Activated CD4-positive, CD25-positive, alpha-beta regulatory T cell treated with anti-CD3 and anti-CD28 coated beads, Interleukin-2, amount 50 U/mL, for 24 hours (primary cell): ENCODE measurements around the gene COL6A3.
"Not testable (repeated sequence)": the region's sequence is repeated elsewhere in the genome, so short reads cannot be mapped to it uniquely, and the experiment has no call there.

Experiments used
- ATAC-seq, 2 donors: fragments of 150-1000 bp; cut with Tn5 transposase; one replicate each; pipeline ENCODE4 v1.10.0; 2021; ENCODE audit warnings: mild to moderate bottlenecking in 1 of 2, moderate library complexity in 1 of 2

Gene COL6A3

DNA sequence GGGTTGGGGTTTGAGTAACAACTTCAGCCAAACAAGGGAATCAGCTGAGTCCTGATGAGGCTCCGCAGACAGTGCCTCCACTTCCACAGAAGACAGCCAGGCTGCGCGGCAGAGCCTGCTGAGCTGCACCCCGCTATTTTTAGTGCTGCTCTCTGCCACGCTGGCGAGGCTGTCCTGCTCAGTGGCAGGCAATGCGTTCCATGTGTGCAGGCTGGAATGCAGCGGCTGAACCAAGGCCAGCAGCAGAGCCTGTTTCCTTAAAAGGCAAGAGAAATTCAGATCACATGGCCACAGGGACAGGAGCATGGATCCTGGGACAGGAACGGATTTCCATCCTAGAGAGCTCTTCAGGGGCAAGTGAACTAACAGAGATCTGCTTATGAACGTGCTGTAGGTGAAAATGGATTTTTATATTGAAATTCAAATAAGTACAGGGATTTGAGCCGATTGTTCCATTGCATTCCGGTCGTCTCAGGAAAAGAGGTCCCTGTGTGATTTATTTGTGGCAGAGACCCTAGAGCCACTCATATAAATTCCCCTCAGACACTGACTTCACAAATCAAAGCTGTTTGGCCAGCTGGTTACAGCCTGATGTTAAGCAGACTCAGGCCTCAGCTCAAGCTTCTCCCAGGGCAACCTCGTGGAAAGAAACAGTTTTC is 98.7 kb downstream of the COL6A3 start:
- ATAC-seq: no peak

DNA sequence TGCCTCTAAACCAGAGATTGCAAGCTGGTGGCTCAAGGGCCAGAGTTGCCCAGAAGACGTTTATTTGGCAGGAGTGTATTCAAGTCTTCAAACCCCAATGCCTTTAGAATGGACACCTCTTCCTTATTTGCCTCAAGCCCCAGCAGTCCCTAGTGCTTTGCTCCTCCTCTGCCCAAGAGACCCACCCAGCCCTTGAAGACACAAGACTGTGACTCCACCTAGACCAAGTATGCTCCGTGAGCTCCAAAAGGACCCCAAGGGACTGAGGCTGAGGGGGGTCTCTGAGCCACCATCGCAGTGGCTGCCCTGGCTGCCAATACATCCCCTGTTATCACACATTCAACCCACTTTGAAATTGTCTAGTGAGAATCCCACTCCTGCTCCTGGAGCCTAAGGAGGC is 99.3 kb downstream of the COL6A3 start:
- ATAC-seq: no peak

GRCh38 chr2:237314198-237314597 is 99.8 kb downstream of the COL6A3 start:
- ATAC-seq: no peak

DNA sequence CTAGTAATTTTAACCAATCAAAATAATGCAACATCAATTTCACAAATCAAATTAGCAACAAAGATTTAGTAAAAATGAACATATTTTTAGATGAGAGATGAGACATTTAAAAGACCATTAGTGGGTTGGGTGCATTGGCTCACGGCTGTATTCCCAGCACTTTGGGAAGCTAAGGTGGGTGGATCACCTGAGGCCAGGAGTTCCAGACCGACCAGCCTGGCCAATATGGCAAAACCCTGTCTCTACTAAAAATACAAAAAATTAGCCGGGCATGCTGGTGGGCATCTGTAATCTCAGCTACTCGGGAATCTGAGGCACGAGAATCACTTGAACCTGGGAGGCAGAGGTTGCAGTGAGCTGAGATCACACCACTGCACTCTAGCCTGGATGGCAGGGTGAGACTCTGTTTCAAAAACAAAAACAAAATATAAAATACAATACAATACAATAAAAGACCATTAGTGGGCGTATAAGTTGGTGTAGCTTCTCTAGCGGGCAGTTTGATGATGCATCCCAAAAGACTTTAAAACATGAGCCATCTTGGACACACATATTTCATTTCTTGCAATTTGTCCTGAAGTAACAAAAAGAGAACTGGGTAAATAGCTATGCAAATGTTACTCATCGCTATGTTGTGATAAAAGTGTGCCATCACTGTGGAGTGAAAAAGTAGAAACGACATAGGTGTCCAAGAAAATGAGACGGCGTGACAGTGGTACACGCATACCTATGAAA is 101.8 kb downstream of the COL6A3 start:
- ATAC-seq: no peak

DNA sequence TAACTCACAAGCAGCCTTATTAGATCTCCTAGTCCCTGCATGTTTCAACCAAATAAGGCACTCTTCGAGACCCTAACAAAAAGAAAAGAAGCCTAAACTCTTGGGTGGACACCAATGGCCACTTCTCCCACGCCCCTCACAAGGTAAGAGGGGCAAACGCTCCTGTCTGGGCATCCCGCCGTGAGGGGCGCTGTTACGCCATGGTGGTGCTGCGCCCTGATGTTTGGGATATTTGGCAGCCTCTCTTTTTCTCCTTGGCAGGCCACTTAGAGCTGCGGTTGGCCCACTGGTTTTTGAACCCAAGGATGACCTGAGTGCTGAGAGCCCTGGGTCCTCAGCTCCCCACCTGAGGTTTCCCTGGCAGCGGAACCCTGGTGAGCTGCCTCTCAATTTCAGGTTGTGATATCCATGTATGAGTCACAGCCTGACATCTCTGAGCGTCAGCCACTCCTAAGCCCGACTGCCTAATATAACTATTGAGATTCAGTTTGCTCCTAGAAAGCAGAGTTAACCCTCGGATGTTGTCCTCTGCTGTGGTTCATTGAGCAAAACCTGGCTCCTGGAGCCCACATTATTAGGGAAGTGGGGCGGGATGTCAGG is 103.3 kb downstream of the COL6A3 start:
- ATAC-seq: no peak

DNA sequence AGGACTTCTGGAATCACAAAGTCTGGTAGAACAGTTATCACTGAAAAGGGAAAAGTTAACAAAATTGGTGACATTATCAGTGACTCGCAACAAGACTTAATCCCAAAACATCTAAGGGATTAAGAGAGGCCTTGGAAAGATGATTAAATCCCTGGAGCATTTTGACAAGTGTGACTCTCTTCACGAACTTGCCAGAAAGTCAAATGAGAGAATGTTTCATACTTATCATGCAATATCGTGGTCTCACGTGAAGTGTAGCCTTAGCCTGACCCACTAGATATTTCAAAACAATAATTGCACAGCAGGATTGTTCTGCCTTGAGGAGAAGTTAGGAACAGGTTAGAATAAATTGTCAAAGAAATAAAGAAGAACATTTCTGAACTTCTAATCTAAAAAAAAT is 104.5 kb downstream of the COL6A3 start:
- no peak for ATAC-seq

GRCh38 chr2:237309011-237309410 is 105.0 kb downstream of the COL6A3 start:
- ATAC-seq: no peak

DNA sequence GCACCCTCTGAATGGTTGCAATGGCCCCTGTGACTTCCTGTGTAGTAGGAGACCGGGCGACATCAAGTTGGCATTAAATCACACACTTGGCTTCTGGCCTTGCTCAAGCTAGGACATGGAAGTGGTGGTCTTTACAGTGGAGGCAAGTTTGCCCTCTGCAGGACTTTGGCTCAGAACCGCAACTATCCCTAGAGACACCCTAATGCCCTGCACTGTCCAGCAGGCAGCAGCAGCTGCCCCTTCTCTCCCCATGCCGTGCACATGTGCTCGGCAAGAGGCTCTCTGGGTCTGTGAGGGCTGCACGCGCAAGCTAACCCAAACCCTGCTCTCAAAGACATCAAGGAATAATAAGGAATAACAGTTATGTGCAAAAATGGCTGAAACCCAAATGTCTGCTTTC is 106.5 kb downstream of the COL6A3 start:
- no peak for ATAC-seq

DNA sequence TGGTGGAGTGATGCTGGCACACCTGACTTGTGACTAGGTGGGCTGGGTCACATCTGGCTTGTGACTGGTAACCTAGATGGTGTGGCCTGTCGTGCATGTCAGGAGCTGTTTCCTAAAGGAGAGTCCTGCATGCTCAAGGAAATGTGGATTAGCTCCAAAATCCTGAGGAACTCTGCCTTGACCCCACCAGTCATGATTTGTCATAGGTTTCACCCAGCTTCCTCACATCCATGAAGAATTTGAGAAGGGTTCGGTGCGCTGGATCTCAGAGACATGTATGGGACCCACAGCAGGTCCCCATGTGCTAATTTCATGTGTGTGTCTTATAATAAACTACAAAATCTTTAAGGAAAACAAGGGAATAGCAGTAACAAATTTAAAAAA is 107.2 kb downstream of the COL6A3 start:
- ATAC-seq: no peak

- no peak for ATAC-seq
Observed at GRCh38 chr2:237306083-237306786, 107.7 kb downstream of the COL6A3 start.

DNA sequence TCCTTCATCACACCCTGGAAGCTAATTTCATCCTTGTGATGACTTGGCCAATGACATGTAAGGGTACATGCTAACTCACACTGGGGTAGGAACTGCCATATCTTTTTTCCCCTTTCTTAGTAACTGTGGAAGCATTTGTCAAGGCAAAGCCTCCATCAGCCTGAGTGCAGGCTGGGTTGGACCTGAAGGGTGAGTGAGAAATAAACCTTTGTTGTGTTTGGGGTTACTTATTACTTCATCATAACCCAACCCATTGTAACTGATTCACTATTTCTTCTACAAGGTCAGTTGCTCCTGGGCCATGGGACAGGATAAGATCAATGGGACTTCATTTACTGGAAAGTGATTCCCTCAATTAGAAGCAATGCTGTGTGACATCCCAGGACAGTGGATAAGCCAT is 108.4 kb downstream of the COL6A3 start:
- no peak for ATAC-seq

DNA sequence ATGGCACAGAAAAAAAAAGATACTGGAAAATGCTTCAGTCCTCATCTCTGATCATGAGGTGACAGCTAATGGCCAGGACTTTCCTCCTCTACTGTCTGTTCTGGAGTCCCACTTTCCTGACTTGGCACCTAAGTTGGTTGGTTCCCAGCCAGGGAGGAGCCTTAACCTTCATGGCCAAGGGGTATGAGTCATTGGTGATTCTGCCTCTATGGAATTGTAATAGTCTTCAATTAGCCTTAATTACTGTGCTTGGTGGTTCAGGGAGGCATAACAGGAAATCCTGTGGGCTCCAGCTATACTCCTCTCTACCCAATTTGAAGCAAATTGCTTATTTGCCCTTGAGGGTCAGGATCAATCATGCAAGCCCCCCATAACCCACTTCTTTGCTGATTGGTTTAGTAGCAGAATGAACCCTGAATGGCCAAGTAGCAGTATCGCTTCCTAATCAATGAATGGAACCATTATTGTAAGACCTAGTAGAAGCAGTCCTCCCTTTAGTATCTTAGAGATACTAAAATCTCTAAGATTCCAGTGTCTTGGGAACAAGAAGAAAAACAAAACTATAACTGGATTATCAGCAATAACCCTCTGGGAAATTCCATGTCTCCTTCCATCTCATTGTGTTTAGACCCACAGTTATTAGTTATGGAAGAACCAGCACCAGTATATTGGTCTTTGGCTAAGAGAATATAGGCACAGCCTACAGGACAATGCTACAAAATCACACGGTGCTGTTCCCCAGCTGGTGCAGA is 109.0 kb downstream of the COL6A3 start:
- no peak for ATAC-seq

GRCh38 chr2:237303244-237303643 is 110.7 kb downstream of the COL6A3 start:
- ATAC-seq: not testable (repeated sequence)

GRCh38 chr2:237301595-237301994 is 112.4 kb downstream of the COL6A3 start:
- ATAC-seq: no peak

- ATAC-seq: no peak
Observed at GRCh38 chr2:237300739-237301138, 113.2 kb downstream of the COL6A3 start.

GRCh38 chr2:237299906-237300305 is 114.1 kb downstream of the COL6A3 start:
- ATAC-seq: no peak

GRCh38 chr2:237298151-237299118 is 115.5 kb downstream of the COL6A3 start:
- ATAC-seq: no peak

GRCh38 chr2:237297421-237298150 is 116.4 kb downstream of the COL6A3 start:
- ATAC-seq: no peak

GRCh38 chr2:237296756-237297155 is 117.2 kb downstream of the COL6A3 start:
- no peak for ATAC-seq

- ATAC-seq: no peak
Observed at GRCh38 chr2:237295889-237296480, 118.0 kb downstream of the COL6A3 start.
